ENCODE measurements around the gene LAMB2.

Gene LAMB2

GRCh38 chr3:49132437-49133225 lies at the start of gene LAMB2:
LAMB2 (minus strand) TSS chr3:49133050; CDS start chr3:49132867, 183 bp downstream.
- no peak for DNase-seq (ENCODE audit: low read depth)

GRCh38 chr3:49181351-49181750 lies 48.5 kb upstream of the LAMB2 start:
- no peak for DNase-seq (ENCODE audit: low read depth)

- no peak for DNase-seq (ENCODE audit: low read depth)
Observed at GRCh38 chr3:49180116-49180515, 47.3 kb upstream of the LAMB2 start.

GRCh38 chr3:49177073-49177472 lies 44.2 kb upstream of the LAMB2 start:
- no peak for DNase-seq (ENCODE audit: low read depth)

- DNase-seq (ENCODE audit: low read depth): no peak
Observed at GRCh38 chr3:49175530-49175929, 42.7 kb upstream of the LAMB2 start.

DNA sequence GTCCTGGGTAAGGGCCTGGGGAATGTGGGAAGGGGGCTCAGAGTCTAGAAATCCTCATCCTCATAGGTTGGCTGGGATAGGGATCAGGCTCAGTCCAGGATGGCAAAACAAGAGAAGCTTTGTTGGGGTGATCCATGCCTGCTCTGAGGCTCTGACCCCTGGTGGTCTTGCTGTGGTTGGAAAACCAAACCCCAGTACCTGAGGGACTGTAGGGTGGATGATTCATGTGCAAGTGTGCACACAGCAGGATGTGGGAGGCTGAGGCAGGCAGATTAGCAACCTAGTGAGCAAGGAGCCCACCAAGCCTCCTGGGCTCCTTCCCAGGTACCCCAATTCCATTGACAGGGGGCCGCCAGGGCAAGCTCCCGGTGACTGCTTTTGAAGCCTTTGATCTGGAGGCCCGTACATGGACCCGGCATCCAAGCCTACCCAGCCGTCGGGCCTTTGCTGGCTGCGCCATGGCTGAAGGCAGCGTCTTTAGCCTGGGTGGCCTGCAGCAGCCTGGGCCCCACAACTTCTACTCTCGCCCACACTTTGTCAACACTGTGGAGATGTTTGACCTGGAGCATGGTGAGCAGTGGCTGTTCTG lies 41.6 kb upstream of the LAMB2 start:
- no peak for DNase-seq (ENCODE audit: low read depth)

GRCh38 chr3:49173792-49174170 lies 40.9 kb upstream of the LAMB2 start:
- DNase-seq (ENCODE audit: low read depth): no peak

DNA sequence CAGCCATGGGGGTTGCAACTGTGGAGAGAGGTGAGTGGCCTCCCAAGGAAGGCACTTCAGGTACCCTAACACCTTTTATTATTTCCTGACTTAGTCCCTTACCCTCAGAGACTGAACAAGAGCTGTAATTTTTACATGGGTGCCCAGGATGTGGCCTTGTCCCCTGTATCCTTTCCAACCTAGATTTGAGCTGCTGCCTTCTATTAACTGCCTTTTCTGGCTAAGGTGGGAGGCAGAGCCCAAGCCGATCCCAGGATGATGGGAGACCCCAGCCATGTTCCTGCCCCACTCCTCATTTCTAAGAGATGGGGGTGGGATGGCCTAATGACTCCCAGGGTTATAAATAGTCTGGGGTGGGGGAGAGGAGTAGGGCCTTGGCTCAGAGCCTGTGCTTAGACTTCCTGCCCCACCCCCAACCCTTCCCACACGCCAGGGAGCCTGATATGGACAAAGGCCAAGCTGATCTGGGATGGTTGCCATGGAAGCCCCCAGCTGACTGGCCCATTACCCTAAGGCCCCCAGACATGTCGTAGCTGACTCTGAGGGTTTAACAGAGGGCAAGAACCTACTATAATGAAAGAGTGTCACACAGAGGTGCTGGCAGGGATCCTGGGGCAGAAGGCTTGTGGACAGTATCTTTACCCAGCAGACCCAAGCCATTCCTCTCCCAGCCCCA lies 40.4 kb upstream of the LAMB2 start:
- DNase-seq (ENCODE audit: low read depth): no peak

- DNase-seq (ENCODE audit: low read depth): no peak
Observed at GRCh38 chr3:49172551-49173041, 39.7 kb upstream of the LAMB2 start.

DNA sequence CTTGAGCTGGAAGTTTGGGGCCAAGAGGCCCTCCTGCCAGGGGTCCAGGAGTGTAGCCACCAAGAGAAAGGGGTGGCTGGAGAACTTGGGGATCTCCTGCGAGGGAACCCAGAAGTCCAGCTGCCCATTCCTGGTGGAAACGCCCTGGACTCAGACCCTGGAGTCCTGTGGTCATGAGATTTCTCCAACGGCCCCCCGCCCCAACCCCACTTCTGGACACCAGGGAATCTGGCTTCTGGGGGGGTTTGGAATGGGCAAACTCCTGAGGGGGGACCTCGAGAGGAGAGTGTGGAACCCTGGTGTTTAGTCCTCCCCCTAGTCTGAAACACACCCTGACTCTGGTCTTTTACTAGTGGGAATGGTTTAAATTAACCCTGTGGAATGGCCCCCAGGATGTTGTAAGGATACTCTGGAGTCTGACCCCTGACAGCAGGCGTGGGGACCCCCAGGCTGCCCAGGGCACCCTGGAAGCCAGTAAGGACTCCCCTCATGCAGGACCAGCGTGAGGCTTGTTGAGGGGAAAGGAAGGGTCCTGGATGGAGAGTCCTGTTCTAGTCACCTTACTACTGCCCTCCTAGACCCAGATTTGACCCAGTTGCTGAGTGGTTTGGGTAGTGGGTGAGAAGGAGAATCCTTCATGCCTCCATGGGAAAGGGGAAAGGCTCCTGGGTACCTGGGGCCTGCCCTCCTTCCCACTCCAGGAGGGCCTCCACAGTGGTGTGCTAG lies 39.1 kb upstream of the LAMB2 start:
- DNase-seq (ENCODE audit: low read depth): no peak

DNA sequence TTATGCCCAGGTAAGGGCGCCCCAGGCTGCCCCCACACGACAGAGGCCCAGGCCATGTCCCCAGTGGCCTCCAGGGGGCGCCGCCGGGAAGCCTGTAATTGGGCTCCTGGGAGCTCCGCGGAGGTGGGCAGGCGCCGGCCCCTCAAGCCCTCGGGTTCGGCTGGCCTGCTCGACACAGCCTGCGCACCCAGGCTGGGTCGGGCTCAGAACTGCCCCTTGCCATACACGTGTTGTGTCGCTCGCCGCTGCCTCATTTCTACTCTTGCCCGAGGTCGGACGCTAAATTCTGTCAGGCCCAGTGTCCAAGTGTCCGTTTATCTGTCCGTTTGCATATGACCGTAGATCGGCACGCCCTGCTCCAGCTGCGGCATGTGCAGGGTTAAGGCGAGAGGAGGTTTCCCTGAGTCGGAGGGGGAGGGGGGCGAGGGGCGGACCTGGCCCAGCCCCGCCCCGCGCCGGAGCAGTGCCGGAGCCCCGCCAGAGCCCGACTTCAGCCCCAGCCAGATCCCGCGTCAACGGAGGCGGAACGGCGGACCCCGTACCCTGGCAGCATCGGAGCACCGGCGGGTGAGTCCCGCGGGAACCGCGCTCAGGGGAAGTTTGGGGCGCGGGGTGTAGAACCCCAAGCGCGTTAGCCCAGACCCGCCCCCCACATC lies 38.4 kb upstream of the LAMB2 start, which contains the start of gene KLHDC8B:
Gene KLHDC8B, plus strand, starts transcription at position 480 of the 656 bp plus-strand sequence. CDS start 1,172 bp downstream, outside the sequence.
- DNase-seq (ENCODE audit: low read depth): peak; percentile 86

DNA sequence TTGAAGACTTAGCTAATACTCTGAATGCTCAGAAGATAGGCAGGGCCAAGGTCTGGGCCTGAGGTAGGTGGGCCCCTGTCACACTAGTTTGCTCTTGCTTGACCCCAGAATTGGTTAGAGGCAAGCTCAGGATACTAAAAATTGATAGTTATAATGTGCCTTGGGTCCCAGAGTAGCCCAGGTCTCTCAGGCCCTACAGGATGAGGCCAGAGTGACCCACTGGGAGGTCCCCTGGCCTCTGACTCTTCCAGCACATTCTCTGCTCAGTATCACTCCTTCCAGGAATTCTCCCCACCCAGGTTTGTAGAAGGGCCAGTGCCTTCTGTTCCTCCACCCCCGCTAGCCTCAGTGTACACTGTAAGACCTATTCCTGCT lies 37.9 kb upstream of the LAMB2 start:
- DNase-seq (ENCODE audit: low read depth): no peak

- DNase-seq (ENCODE audit: low read depth): no peak
Observed at GRCh38 chr3:49166752-49167556, 34.1 kb upstream of the LAMB2 start.

GRCh38 chr3:49165771-49166751 lies 33.2 kb upstream of the LAMB2 start, which contains the start of gene CCDC71:
CCDC71 (minus strand) TSS chr3:49166331; CDS start chr3:49164208, 2,123 bp downstream.
- peak; percentile 64 for DNase-seq (ENCODE audit: low read depth)

DNA sequence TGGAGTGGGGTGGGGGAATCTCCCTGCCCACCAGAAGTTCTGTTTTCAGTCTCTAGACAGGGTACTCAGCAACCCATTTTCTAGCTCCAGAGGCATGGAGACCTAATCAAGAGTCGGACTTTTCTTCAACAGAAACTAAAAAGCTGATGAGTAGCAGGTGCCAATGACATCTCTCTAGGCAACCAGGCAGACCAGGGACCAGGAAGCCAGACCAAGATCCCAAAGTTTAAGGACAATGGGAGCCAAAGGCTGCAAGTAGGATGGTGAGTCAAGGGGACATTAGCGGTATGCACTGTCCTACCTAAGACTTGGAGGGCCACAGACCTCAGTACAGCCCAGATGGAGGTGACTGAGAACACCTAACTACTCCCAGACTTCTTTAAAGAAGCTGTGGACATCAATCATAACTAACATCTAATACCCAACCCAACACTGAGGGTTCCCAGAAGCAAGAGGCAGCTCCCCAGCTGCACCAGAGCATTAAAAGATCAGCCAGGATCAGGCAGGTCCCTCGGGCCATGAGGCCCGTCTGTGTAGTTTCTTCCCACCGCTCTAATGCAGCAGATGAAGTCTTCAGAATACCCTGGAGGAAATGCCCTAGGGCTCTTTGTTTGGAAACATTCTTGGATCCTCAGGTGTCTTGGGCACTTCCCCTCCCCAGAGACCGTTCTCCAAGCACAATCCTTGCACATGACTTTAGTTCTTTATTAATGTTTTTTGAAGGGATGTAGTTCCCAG lies 32.3 kb upstream of the LAMB2 start:
- DNase-seq (ENCODE audit: low read depth): no peak

GRCh38 chr3:49163609-49164008 lies 30.8 kb upstream of the LAMB2 start:
- no peak for DNase-seq (ENCODE audit: low read depth)

GRCh38 chr3:49162751-49163419 lies 30.0 kb upstream of the LAMB2 start:
- DNase-seq (ENCODE audit: low read depth): no peak

All from activated T-cell treated with anti-CD3 and anti-CD28 coated beads for 1 hour (primary cell).